K562 (cell line): Measurements from ENCODE around the gene GTSE1. TPM values are rescaled to one million over a fixed set of nuclear protein-coding genes. Genes with fewer than 3 reads are reported as not detected.

Experiments
- BCL6 ChIP-seq: fragments of 250-450 bp; sonication (Bioruptor Pico); IDR thresholded peaks from 2 replicates; pipeline ENCODE4 v1.4.0; 2020
- CBX1 ChIP-seq: sonication (generic); IDR thresholded peaks from 2 replicates; pipeline ENCODE4 v1.6.1; 2016; ENCODE audit warnings: antibody characterized with exemption, low read depth, mild to moderate bottlenecking
- DNMT1 ChIP-seq: fragments of 450-650 bp; IDR thresholded peaks from 2 replicates; pipeline ENCODE4 v1.6.1; 2016; ENCODE audit warnings: antibody characterized with exemption, mild to moderate bottlenecking
- E2F3 ChIP-seq: fragments of 250-450 bp; sonication (Bioruptor Pico); IDR thresholded peaks from 2 replicates; pipeline ENCODE4 v1.4.0; 2020; ENCODE audit warnings: mild to moderate bottlenecking
- HINFP ChIP-seq: fragments of 450-650 bp; conservative IDR thresholded peaks from 2 replicates; pipeline ENCODE4 v1.6.1; 2016; ENCODE audit warnings: missing genetic modification characterization, low read depth, mild to moderate bottlenecking, control low read depth, missing compliant biosample characterization
- HMGXB4 ChIP-seq: sonication (generic); formaldehyde crosslinking; IDR thresholded peaks from 2 replicates; pipeline ENCODE4 v1.8.1; 2023; ENCODE audit warnings: mild to moderate bottlenecking, missing genetic modification reagents
- MNT ChIP-seq, 2 experiments: fragments of 450-650 bp; conservative IDR thresholded peaks; 2 replicates each; pipeline ENCODE4 v1.6.1; 2017; ENCODE audit warnings: mild to moderate bottlenecking in 2 of 2, moderate library complexity in 2 of 2
- TAF15 ChIP-seq: fragments of 200-400 bp; formaldehyde crosslinking; IDR thresholded peaks from 2 replicates; pipeline ENCODE4 v1.6.1; 2017; ENCODE audit warnings: mild to moderate bottlenecking, low read depth, low read length, moderate library complexity
- THAP12 ChIP-seq: fragments of 250-450 bp; sonication (Bioruptor Pico); IDR thresholded peaks from 2 replicates; pipeline ENCODE4 v1.9.0; 2021; ENCODE audit warnings: mild to moderate bottlenecking, inconsistent platforms
- U2AF2 ChIP-seq: fragments of 200-400 bp; formaldehyde crosslinking; optimal IDR thresholded peaks from 2 replicates; pipeline ENCODE3; 2017; ENCODE audit warnings: low read depth, mild to moderate bottlenecking, low read length
- VEZF1 ChIP-seq: fragments of 200-800 bp; sonication (Bioruptor generic); IDR thresholded peaks from 2 replicates; pipeline ENCODE4 v1.6.1; 2017; ENCODE audit warnings: missing genetic modification characterization, missing compliant biosample characterization
- ZC3H11A ChIP-seq: IDR thresholded peaks from 2 replicates; pipeline ENCODE4 v1.6.1; 2012; ENCODE audit warnings: low read depth, low read length, improper control_type of control experiment
- ZNF212 ChIP-seq: fragments of 450-650 bp; formaldehyde crosslinking; IDR thresholded peaks from 2 replicates; pipeline ENCODE4 v1.4.0; 2020; ENCODE audit warnings: mild to moderate bottlenecking
- polyA plus RNA-seq, 8 experiments: library from polyadenylated mRNA; depleted of rRNA in 4 of 8; stranded (reverse) in 5 of 8; unstranded in 3 of 8; fragments of >200 nt; fragmentation: Nextera tagmentation in 2 of 8; fragmentation: Illumina TruSeq in 1 of 8; extraction: Ambion mirVana in 2 of 8; extraction: Trizol in 1 of 8; gene quantifications; 2 replicates each; pipeline versions ENCODE4 v1.2.1 to v1.2.3, GENCODE V29; 2011 to 2014; ENCODE audit warnings: inconsistent platforms in 1 of 8, missing spikeins in 1 of 8
- total RNA-seq, 7 experiments: library from RNA; depleted of rRNA in 6 of 7; stranded (reverse); fragments of >200 nt in 6 of 7; fragmentation: Illumina TruSeq in 2 of 7; extraction: Trizol in 2 of 7; gene quantifications; 2 replicates each; pipeline versions ENCODE4 v1.2.1 to v1.2.3, GENCODE V29; 2011 to 2021; ENCODE audit warnings: low replicate concordance in 1 of 7

GTSE1 gene
- total and polyA plus RNA-seq, 9 of the 15 experiments (the other 6 are each of a cell fraction or from before 2014, with no cell fraction given): 2.5 to 22.5 (median 12.9) TPM

- no peak for TF ChIP-seq BCL6 (CRISPR knock-in tag)
- TF ChIP-seq ZC3H11A: no peak
- peak; percentile 65 to 66 for TF ChIP-seq MNT (conservative IDR thresholded peaks at IDR 0.05)
- no peak for TF ChIP-seq HINFP
- TF ChIP-seq E2F3 (CRISPR knock-in tag): 0 out of 2 replicates have a peak, but pooled peaks have one; percentile 10
- TF ChIP-seq DNMT1: no peak
- 0 out of 2 replicates have a peak, but pooled peaks have one; percentile 17 for TF ChIP-seq VEZF1 (CRISPR knock-in tag)
- no peak for TF ChIP-seq HMGXB4 (CRISPR knock-in tag)
- no peak for TF ChIP-seq CBX1
- TF ChIP-seq THAP12: 0 out of 2 replicates have a peak, but pooled peaks have one; percentile 33
- no peak for TF ChIP-seq TAF15
- no peak for TF ChIP-seq U2AF2
- no peak for TF ChIP-seq ZNF212 (CRISPR knock-in tag)
Measured at GRCh38 chr22:46296257-46297150, at the start of gene GTSE1 (continued).
